T-helper 1 cell treated with Interleukin-12 subunit alpha and Interleukin-12 subunit beta and Interleukin-4 antibody, amounts not matched to agents 30 ng/mL and 1 ng/mL, for 36 hours (primary cell): ENCODE measurements around the gene UBE4B. TPM values are rescaled to one million over a fixed set of nuclear protein-coding genes. Genes with fewer than 3 reads are reported as not detected.
"Not testable (repeated sequence)": the region's sequence is repeated elsewhere in the genome, so short reads cannot be mapped to it uniquely, and the experiment has no call there.

Source experiments
- intact Hi-C: fragments of 100-400 bp; cut with micrococcal nuclease; formaldehyde crosslinking; loops from one replicate; pipeline ENCODE4 v1.15.1; 2024
- total RNA-seq: library from RNA; stranded (reverse); gene quantifications from 2 replicates; pipeline ENCODE4 v1.2.3, GENCODE V29; 2022

UBE4B gene
- 36.5 and 39.0 TPM in 2 replicates for total RNA-seq

- intact Hi-C loops, result loop anchor here (1.0 to 10.0 kb wide), 15 partner anchors 82 to 980 kb away; partner anchors contain the start of genes CTNNBIP1, DFFA, KIF1B and TARDBP
These were observed at the start of gene UBE4B for GRCh38 chr1:10032590-10033358. Gene UBE4B, plus strand, starts transcription at chr1:10032958. Its CDS starts 713 bp downstream, at chr1:10033671.

- intact Hi-C loops, result no loop called here
These were observed 48.5 kb upstream of the UBE4B start for GRCh38 chr1:9984253-9984652.

- intact Hi-C loops, result no loop called here
These were observed 47.8 kb upstream of the UBE4B start for GRCh38 chr1:9985001-9985400.

DNA sequence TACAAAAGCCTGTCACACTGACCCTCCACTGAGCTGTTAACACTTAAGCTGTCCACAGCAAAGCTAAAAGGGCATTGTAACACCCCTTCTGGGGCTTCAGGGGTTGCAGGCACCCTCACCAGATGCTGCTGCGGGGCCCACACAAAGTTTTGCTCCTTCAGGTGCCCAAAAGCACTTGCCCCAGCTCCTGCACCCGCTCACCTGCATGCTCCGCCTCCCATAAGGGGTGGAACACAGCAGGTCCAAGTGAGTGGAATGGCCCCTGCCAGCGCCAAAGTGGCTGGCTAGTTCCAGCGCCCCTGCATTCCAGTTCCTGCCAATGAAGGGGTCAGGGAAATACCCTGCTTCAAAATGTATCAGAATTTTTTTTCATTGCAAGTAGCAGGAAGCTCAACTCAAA lies 43.0 kb upstream of the UBE4B start:
- intact Hi-C loops, result no loop called here

DNA sequence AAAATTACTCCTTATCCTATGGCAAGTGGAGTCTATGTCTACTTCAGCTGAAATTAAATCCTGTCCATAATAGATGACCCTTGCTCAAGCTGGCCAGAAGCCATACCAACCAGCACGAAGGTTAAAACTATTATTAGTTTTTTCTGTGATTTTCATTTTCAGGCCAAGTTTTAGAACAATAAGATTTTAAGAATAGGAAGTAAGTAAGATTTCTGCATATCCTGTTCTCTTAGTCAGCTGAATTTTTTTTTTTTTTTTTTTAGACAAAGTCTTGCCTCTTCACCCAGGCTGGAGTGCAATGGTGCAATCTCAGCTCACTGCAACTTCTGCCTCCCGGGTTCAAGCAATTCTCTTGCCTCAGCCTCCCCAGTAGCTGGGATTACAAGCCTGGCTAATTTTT lies 41.8 kb upstream of the UBE4B start:
- intact Hi-C loops, result no loop called here

- intact Hi-C loops, result no loop called here
These were observed 39.8 kb upstream of the UBE4B start for GRCh38 chr1:9992910-9993309.

- intact Hi-C loops, result no loop called here
These were observed 39.1 kb upstream of the UBE4B start for GRCh38 chr1:9993561-9994075.

DNA sequence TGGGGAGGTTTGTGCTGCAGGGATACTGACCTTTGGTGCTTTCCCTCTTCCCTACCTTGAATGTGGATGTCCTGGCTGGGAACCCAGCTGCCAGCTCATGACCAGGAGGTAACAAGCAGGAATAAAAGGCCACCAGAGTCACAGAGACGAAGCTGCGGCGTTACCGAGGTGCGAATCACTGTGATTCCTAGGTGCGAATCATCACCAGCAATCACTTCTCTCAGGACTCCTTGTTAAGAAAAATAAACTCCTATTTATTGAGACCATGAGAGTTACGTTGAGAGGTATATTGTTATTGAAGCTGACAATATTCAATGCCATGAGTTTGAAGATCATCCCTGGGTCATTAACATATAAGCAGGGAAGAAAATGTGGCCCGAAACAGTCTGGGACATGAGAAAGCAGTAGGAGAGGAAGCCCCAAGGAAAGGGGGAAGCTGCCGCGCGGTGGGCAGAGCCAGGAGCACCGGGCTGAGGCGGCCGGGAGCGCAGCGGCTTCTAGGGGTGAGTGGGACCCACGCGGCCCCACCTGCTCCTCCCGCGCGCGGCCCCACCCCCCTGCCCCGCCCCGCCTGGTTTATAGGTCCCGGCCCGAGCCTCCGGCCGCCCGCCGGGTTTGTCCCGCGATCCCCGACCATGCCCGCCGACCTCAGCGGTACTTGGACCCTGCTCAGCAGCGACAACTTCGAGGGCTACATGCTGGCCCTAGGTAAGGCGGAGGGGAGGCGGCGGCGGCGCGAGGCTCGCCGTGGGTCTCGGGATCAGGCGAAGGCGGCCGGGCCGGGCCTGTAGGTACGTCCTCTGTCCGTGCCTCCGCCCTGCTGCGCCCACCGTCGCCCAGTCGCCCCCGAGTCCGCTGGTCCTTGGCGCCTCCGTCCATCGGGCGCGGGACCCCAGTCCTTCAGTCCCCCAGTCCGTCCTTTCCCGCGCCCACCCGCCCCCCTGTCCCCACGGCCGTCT lies 35.9 kb upstream of the UBE4B start, which contains the start of gene RBP7:
RBP7 (plus strand) TSS at position 605 of the 959 bp plus-strand sequence; CDS start at position 636, 31 bp downstream.
- intact Hi-C loops, result no loop called here

DNA sequence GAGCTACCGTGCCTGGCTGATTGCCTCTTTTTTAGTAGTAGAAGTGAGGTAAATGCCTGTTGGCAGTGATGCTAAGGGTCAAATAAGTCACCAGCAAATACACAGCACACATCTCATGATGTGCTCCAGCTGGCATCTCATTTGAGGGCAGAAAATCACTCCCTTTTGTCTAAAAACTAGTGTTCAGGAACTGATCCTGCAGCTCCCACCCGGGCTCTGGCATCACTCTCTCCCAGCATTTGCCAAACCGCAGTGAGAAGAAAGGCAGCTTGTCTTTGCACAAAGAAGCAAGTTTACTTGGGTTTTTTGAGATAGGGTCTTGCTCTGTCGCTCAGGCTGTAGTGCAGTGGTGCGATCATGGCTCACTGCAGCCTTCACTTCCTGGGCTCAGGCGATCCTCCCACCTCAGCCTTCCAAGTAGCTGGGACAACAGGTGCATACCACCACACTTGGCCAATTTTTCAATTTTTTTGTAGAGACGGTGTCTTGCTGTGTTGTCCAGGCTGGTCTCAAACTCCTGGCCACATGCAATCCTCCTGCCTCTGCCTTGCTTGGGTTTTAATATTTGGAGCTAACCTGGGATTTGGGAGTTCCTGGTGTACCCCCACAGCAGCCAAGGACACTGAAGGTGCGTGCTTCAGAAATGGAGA lies 31.6 kb upstream of the UBE4B start:
- intact Hi-C loops, result no loop called here

GRCh38 chr1:10005248-10005647 lies 27.5 kb upstream of the UBE4B start:
- intact Hi-C loops, result not testable (repeated sequence)

DNA sequence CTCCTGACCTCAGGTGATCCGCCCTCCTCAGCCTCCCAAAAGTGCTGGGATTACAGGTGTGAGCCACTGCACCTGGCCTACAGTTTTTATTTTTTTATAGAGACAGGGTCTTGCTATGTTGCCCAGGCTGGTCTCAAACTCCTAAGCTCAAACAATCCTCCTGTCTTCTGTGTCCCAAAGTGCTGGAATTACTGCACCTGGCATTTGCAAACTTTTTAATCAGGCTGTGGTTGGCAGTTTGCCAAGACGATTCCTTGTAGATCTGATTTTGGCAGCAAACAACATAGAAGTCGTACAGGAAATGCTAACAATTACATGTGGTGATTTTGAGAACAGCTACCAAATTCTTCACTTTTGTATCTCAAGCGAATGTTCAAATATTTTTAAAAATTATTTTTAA lies 25.6 kb upstream of the UBE4B start:
- intact Hi-C loops, result no loop called here

GRCh38 chr1:10014016-10014415 lies 18.7 kb upstream of the UBE4B start:
- intact Hi-C loops, result no loop called here

- intact Hi-C loops, result no loop called here
These were observed 13.2 kb upstream of the UBE4B start for GRCh38 chr1:10019561-10019960.

GRCh38 chr1:10020086-10020485 lies 12.7 kb upstream of the UBE4B start:
- intact Hi-C loops, result no loop called here

DNA sequence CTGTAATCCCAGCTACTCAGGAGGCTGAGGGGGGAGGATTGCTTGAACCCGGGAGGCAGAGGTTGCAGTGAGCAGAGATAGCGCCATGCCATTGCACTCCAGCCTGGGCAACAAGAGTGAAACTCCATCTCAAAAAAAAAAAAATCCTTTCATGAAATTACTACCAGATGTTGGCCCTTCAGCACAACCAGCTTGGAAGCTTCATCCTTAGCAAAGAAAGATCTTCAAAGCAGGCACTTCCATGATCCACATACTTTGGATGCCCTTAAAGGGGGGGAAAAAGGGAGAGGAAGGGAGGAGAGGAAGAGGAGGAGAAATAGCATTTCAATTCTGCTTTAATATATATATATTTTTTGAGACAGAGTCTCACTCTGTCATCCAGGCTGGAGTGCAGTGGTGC lies 12.1 kb upstream of the UBE4B start:
- intact Hi-C loops, result not testable (repeated sequence)

DNA sequence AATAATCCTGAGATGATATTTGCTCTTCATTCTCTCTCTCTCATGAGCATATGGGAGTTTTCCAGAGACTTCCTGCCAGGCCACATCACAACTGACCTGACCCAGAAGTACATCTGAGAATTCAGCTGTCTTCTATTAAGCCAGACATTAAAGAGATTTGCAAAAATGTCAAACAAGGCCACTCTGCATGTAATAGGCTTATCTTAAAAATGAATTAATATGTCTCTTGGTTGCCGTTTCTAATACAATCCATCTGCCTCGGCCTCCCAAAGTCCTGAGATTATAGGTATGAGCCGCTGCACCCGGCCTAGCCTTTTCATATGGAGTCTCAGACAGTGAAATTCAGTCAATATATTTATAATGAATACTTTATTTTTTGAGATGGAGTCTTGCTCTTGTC lies 10.8 kb upstream of the UBE4B start:
- intact Hi-C loops, result not testable (repeated sequence)

DNA sequence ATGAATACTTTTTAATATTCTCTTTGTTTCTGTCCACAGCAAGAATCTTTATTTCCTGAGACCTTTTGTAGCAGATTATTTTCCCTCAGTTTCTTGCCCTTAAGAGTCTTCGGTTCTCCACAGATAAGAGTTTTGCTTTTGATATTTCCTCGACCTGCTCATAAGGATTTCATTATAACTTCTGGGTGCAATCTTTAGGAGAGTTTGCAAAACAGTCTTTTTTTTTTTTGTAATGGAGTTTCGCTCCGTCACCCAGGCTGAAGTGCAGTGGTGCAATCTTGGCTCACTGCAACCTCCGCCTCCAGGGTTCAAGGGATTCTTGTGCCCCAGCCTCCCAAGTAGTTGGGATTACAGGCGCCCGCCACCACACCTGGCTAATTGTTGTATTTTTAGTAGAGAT lies 10.1 kb upstream of the UBE4B start:
- intact Hi-C loops, result no loop called here

DNA sequence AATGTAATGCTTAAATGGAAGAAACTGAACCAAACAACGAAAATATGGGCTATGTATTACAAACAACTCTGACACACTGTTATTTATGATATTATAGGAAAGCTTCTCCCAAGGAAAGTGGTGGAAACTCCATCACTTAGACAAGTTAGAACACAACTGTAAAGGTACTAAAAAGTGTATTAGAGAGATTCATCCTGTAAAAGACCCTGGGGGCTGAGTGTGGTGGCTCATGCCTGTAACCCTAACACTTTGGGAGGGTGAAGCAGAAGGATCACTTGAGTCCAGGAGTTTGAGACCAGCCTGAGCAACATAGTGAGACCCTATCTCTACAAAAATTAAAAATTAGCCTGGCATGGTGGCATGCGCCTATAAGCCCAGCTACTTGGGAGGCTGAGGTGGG lies 7.4 kb upstream of the UBE4B start:
- intact Hi-C loops, result no loop called here

GRCh38 chr1:10027027-10027426 lies 5.7 kb upstream of the UBE4B start:
- intact Hi-C loops, result no loop called here

GRCh38 chr1:10028956-10029500 lies 3.7 kb upstream of the UBE4B start:
- intact Hi-C loops, result not testable (repeated sequence)

GRCh38 chr1:10031461-10031860 lies 1.3 kb upstream of the UBE4B start:
- intact Hi-C loops, result loop anchor here (5.0 to 10.0 kb wide), 2 partner anchors 407 to 444 kb away; partner anchors contain the start of gene TMEM201
